ENCODE data around the gene CYFIP1. TPM values are rescaled to one million over a fixed set of nuclear protein-coding genes. Genes with fewer than 3 reads are reported as not detected.

The CYFIP1 gene
- total and polyA plus RNA-seq, 2 of the 13 experiments (the other 11 are each of a cell fraction or from before 2014, with no cell fraction given): 38.1 to 58.3 TPM

DNA sequence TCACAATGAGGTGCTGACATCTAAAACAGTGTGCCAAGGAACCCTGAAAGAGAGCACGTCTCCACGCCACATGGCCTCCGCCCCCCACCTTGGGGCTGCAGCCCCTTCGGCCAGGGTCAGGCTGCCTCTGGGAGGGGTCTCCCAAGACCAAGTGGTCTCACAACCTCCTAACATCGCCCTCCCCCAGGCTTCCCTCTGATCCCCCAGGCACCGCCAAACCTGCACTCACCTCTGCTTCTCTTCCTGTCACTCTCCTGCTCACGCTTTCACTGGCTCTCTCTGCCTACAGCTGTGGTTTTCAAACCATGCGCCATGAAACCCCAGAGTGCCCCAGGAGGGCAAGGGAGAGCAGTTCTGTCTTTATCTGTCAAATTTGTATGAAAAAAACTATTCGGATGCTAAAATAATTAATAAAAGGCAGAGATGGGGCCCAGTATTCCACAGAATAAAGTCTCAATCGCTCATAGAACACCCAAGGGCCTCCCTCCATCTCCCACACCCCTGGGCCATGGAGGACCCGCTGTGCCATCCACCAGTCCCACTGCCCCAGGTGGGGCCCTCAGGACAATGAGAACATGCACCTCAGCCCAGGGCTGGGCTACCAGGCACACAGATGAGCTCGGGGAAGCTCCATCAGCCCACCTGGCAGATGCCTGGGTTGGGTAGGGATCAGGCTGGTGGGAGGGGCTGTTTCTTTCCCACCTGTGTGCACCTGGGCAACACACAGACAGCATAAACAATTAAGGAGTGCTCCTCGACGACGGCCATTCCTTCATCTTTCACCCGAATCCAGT lies 21.5 kb downstream of the CYFIP1 start (continued):
- TF ChIP-seq CTCF (CRISPR knock-in tag; IDR thresholded peaks at IDR 0.05) (no peak), ZNF33A (CRISPR knock-in tag; IDR thresholded peaks at IDR 0.05; ENCODE audit: borderline replicate concordance) (no peak), ZIK1 (CRISPR knock-in tag; IDR thresholded peaks at IDR 0.05; ENCODE audit: borderline replicate concordance, low read depth) (no peak)

- H3K27ac ChIP-seq (ENCODE audit: extremely low read length, insufficient read depth, low read length): no peak overlapping the region
- FAIRE-seq (no peak), DNase-seq (ENCODE audit: low spot score) (no peak), ATAC-seq (no peak)
- CTCF ChIA-PET (ENCODE audit: low intra/inter-chr PET ratio, low total read pairs): no interaction called here
- H3K9ac ChIP-seq (ENCODE audit: insufficient read depth, low read depth, low read length): no peak overlapping the region
- no peaks in the 10 kb centered on the region; a peak in 2 of 5 replicates for H3K36me3 ChIP-seq (replicated peaks in 1 of 2; ENCODE audit: control insufficient read depth in 1 of 2, insufficient read depth in 2 of 2, low read length in 2 of 2)
- TF ChIP-seq FOSL1 (CRISPR knock-in tag; IDR thresholded peaks at IDR 0.05; ENCODE audit: borderline replicate concordance) (no peak), ZNF10 (CRISPR knock-in tag; IDR thresholded peaks at IDR 0.05; ENCODE audit: borderline replicate concordance, low read depth) (no peak), FOXK1 (CRISPR knock-in tag; IDR thresholded peaks at IDR 0.05; ENCODE audit: borderline replicate concordance, low read depth) (no peak), ZMAT3 (CRISPR knock-in tag; conservative IDR thresholded peaks at IDR 0.05) (no peak), ZNF207 (IDR thresholded peaks at IDR 0.05; ENCODE audit: borderline replicate concordance) (no peak), NONO (IDR thresholded peaks at IDR 0.05) (no peak), NONO (CRISPR knock-in tag; conservative IDR thresholded peaks at IDR 0.05) (no peak), MTA3 (CRISPR knock-in tag; IDR thresholded peaks at IDR 0.05) (no peak), FIP1L1 (IDR thresholded peaks at IDR 0.05; ENCODE audit: borderline replicate concordance, insufficient read depth, low read depth, low read length) (no peak), MEIS2 (CRISPR knock-in tag; IDR thresholded peaks at IDR 0.05) (no peak), REPIN1 (CRISPR knock-in tag; IDR thresholded peaks at IDR 0.05; ENCODE audit: borderline replicate concordance, low read depth) (no peak), AGO2 (optimal IDR thresholded peaks at IDR 0.05; ENCODE audit: low read depth, low read length) (no peak), SIX1 (CRISPR knock-in tag; IDR thresholded peaks at IDR 0.05; ENCODE audit: borderline replicate concordance) (no peak), NR1H2 (CRISPR knock-in tag; IDR thresholded peaks at IDR 0.05; ENCODE audit: borderline replicate concordance, low read depth) (no peak)
- TF ChIP-seq, protein P1, sequence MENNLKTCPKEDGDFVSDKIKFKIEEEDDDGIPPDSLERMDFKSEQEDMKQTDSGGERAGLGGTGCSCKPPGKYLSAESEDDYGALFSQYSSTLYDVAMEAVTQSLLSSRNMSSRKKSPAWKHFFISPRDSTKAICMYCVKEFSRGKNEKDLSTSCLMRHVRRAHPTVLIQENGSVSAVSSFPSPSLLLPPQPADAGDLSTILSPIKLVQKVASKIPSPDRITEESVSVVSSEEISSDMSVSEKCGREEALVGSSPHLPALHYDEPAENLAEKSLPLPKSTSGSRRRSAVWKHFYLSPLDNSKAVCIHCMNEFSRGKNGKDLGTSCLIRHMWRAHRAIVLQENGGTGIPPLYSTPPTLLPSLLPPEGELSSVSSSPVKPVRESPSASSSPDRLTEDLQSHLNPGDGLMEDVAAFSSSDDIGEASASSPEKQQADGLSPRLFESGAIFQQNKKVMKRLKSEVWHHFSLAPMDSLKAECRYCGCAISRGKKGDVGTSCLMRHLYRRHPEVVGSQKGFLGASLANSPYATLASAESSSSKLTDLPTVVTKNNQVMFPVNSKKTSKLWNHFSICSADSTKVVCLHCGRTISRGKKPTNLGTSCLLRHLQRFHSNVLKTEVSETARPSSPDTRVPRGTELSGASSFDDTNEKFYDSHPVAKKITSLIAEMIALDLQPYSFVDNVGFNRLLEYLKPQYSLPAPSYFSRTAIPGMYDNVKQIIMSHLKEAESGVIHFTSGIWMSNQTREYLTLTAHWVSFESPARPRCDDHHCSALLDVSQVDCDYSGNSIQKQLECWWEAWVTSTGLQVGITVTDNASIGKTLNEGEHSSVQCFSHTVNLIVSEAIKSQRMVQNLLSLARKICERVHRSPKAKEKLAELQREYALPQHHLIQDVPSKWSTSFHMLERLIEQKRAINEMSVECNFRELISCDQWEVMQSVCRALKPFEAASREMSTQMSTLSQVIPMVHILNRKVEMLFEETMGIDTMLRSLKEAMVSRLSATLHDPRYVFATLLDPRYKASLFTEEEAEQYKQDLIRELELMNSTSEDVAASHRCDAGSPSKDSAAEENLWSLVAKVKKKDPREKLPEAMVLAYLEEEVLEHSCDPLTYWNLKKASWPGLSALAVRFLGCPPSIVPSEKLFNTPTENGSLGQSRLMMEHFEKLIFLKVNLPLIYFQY (CRISPR knock-in tag; IDR thresholded peaks at IDR 0.05; ENCODE audit: borderline replicate concordance): no peak
- intact Hi-C loops (cut with micrococcal nuclease; ENCODE audit: unreplicated experiment): loop anchor here (5.0 kb wide), 1 partner anchor 510 kb away; no protein-coding TSS in a partner anchor
- no TSS peak for BruUV-seq (replicated peaks)
- H3K4me3 ChIP-seq (replicated peaks in 1 of 3; ENCODE audit: insufficient read depth in 1 of 3, low read depth in 2 of 3, low read length in 3 of 3): no peak overlapping the region
- H4K20me1 ChIP-seq (ENCODE audit: insufficient read depth, low read length): peaks cover 29% of the 10 kb centered on the region; the same call in 1 of the 2 replicates
- H3K27me3 ChIP-seq (ENCODE audit: control insufficient read depth in 1 of 2, insufficient read depth in 2 of 2, low read length in 2 of 2): no peaks in the 10 kb centered on the region
- in situ Hi-C loops (cut with HindIII; ENCODE audit: extremely low pct_ligation_motif_present, low pct_unique_long_range_greater_than_20kb): no loop called here
- POLR2A ChIA-PET: no interaction called here
- no peaks in the 10 kb centered on the region for H3K9me3 ChIP-seq (ENCODE audit: low read length)
- H3K4me1 ChIP-seq (ENCODE audit: insufficient read depth, low read length): peaks cover 32% of the 10 kb centered on the region
- WGBS (ENCODE audit: low lambda C conversion rate): 98% methylated on average over 12 of the region's 14 CpGs
- H2AFZ ChIP-seq (ENCODE audit: low read length): no peak overlapping the region
- H3K4me2 ChIP-seq (ENCODE audit: low read depth, low read length): no peak overlapping the region
- H3K79me2 ChIP-seq (ENCODE audit: insufficient read depth, low read length): peaks cover 59% of the 10 kb centered on the region
Measured at GRCh38 chr15:22956978-22957260, 23.2 kb downstream of the CYFIP1 start.
